ENCODE measurements around the gene PPP1R15B.

The PPP1R15B gene

DNA sequence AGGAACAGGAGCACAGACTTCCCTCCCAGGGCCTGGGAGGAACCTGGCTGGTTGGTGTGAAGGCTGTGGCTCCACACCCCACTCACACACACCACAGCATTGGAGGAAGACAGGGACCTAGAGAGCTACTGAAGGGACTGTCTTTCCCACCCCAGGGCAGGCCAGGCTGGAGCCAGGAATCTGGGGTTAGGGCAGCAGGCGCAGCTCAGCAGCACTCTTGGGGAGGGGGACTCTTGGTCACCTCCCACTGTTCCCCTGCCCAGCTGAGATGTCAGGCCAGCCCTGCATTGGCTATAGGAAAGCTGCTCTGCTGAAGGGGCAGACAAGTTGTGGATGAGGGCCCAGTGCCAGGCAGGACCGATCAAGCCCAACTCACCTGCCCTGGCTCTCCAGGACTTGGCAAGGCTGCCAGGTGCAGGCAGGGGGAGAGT is 50.3 kb downstream of the PPP1R15B start:
- TF ChIP-seq, protein P1, sequence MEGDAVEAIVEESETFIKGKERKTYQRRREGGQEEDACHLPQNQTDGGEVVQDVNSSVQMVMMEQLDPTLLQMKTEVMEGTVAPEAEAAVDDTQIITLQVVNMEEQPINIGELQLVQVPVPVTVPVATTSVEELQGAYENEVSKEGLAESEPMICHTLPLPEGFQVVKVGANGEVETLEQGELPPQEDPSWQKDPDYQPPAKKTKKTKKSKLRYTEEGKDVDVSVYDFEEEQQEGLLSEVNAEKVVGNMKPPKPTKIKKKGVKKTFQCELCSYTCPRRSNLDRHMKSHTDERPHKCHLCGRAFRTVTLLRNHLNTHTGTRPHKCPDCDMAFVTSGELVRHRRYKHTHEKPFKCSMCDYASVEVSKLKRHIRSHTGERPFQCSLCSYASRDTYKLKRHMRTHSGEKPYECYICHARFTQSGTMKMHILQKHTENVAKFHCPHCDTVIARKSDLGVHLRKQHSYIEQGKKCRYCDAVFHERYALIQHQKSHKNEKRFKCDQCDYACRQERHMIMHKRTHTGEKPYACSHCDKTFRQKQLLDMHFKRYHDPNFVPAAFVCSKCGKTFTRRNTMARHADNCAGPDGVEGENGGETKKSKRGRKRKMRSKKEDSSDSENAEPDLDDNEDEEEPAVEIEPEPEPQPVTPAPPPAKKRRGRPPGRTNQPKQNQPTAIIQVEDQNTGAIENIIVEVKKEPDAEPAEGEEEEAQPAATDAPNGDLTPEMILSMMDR (IDR thresholded peaks at IDR 0.05; ENCODE audit: extremely low read depth, missing control alignments), result no peak

DNA sequence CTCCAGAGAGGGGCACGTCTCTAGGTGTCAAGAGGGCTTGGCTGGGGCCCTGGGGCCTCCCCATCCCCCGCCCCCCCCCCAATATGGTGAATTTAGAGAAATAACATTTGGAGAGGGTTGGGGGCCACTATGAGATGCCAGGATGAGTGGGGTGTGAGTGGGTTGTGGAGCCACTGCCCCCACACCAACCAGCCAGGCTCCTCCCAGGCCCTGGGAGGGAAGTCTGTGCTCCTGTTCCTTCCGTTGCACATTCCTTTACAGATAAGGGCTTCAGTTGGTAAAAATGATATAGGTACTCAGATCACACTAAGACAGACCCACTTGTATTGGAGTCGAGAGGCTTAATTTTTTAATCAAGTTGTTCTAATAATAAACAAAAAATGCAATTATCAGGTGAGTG is 51.3 kb downstream of the PPP1R15B start:
- TF ChIP-seq, protein P1 (IDR thresholded peaks at IDR 0.05; ENCODE audit: extremely low read depth, missing control alignments), result no peak
- DNase-seq (ENCODE audit: low spot score), result no peak

More for the DNA sequence above, 50.3 kb downstream of the PPP1R15B start:
- DNase-seq (ENCODE audit: low spot score), result no peak

DNA sequence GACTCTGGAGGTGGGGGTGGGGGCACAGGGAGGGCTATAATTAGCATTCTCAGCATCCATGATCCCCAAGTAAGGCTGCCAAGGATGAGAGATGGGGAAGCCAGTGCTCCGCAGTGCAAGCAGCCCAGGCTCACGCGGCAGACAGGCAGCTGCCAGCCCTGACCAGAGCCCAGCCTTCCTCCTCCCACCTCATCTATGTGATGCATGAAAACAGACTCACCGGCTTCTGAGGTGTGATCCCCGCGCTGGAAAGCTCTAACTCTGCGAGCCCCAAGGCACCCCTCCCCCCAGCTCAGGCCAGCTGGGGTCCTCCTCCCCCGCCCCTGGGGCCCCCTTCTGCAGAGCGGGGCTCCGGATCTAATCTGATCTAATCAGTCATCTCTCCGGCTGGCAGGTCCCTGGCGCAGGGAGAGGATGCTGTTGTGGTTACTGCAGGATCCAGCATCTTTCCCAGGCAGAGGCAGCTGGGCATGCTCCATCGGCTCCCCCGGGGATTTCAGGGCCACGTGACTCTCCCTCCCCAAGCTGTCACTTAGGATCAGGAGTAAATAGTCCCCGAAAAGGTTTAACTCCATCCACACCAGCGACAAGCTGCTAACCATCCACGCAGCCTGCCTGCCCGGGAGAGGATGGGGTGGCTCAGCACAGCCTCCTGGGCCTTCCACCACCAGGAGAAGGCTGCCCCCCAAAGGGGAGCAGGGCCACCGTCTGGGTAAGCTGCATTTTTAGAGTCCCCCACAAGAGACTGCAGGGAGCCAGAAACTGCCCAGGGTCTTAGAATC is 52.0 kb downstream of the PPP1R15B start, which contains the start of gene PLEKHA6:
PLEKHA6 (minus strand) TSS at position 456 of the 782 bp plus-strand sequence. CDS start 86,202 bp downstream, outside the sequence.
- DNase-seq (ENCODE audit: low spot score), result no peak
- TF ChIP-seq, protein P1 (IDR thresholded peaks at IDR 0.05; ENCODE audit: extremely low read depth, missing control alignments), result no peak

DNA sequence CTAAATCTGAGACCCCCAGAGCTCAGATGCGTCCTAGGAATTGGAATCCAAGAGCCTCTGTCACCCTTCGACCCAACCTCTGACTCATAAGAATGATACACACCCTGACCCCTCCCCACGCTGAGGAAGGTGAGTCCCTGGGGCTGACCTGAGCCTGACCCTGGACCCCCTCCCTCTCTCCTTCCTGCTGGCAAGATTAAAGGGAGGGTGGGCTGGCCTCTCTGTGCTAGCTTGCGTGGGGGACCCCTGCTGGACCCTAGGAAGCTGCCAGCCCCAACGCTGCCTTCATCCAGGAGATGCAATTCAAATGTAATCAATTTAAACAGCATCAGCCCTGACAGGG is 52.5 kb downstream of the PPP1R15B start:
- no peak for DNase-seq (ENCODE audit: low spot score)
- TF ChIP-seq, protein P1 (IDR thresholded peaks at IDR 0.05; ENCODE audit: extremely low read depth, missing control alignments), result no peak

DNA sequence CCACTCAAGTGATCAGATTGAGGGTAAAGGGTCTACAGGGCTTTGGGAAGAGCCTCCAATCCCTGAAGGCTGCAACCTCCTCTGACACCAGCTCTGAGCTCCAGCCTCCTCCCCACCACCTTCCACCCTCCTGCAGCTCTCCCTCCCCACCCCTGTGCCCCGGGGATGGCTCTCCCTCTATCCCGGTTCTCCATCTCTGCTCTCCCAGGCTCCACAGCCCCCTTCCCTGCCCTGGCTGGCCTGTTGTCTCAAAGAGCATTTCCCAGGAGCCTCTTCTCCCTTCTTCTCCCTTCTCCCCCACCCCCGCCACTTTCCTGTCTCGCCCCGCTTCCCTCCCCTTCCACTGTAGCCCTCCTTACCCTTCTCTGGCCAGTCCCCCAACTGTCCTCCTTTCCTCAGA is 53.0 kb downstream of the PPP1R15B start:
- no peak for DNase-seq (ENCODE audit: low spot score)
- TF ChIP-seq, protein P1 (IDR thresholded peaks at IDR 0.05; ENCODE audit: extremely low read depth, missing control alignments), result no peak

DNA sequence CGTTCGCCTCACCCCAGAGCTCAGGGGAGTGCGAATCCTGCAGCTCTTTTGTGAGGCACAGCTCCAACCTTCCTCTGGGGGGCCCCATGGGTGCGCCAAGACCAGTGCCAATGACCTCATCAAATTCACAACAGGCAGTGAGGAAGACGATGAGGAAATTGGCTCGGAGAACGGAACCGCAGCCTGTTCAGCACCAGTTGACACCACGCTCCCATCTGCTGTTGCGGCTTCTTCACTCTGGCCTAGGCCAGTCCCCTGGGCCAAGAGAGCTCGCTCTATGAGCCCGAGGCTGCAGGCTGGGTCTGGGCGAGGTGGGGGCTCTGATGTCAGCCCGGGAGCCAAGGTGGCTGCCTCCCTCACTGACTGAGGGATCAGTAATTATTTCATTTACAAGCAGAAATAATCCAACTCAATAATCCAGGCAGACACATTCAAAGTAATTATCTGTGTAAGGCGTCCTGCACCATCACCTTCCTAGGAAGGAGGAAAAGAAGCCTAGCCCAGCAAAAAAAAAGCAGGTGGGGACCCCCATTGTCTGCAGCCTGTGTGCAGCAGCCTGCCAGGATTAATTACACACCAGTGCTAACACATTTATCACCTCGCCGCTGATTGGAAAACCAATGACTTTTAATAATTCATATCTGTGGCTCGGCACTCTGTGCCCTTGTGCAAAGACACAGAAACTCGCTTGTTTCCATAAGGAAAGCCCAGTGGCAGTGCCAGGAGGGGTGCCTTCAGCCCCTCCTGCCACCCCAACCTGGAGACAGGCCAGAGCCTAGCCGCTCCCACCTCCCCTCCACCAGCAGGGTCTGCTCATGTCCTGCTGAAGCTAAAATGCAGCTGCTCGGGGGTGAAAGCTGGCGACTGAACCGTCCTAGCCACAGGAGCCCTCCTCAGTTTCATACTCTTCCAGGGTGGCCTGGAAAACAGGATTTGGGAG is 53.8 kb downstream of the PPP1R15B start:
- no peak for DNase-seq (ENCODE audit: low spot score)
- TF ChIP-seq, protein P1 (IDR thresholded peaks at IDR 0.05; ENCODE audit: extremely low read depth, missing control alignments), result no peak

DNA sequence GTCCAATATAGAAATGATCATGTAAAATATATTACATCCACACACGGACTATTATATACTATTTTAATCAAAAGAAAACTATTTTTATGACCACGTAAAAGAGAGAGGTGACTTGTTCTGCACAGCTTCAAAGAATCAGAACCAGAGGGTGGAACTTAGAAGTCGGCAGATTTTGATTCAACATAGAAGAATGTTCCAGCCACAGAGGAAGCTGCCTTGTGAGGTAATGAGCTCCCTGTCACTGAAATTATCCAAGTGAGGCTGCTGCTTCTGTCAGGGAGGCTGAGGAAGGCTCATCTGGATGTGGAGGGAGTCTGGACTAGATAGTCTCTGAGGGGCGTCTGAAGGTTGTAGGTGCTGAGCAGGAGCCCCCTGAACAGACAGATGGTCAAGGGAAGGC is 54.6 kb downstream of the PPP1R15B start:
- DNase-seq (ENCODE audit: low spot score), result no peak
- TF ChIP-seq, protein P1 (IDR thresholded peaks at IDR 0.05; ENCODE audit: extremely low read depth, missing control alignments), result no peak
